HCT116 (cell line): ENCODE data around the gene MRPS27. TPM values are rescaled to one million over a fixed set of nuclear protein-coding genes. Genes with fewer than 3 reads are reported as not detected.

ENCODE experiments used
- ATAC-seq: fragments of 200-7000 bp; cut with Tn5 transposase; 2 replicates; pipeline ENCODE4 v1.9.1; 2020; ENCODE audit warnings: mild to moderate bottlenecking, moderate library complexity
- BruUV-seq: library from RNA; stranded (reverse); fragments of 400-500 nt; replicated peaks from 2 replicates; lab custom pipeline; 2021; lab: Mats Ljungman, UMichigan
- CTCF ChIA-PET: fragments of 300-600 bp; sonication (Branson Sonifier 250); formaldehyde crosslinking; loops from one replicate; lab custom pipeline; 2021; ENCODE audit warnings: antibody characterized with exemption; lab: Charles Lee
- POLR2A ChIA-PET: fragments of 300-600, 350-600 bp; sonication (Branson Sonifier 250); formaldehyde crosslinking; loops from one replicate; lab custom pipeline; 2021; ENCODE audit warnings: antibody characterized with exemption; lab: Charles Lee
- RAD21 ChIA-PET, 2 experiments: fragments of 300-600 bp; sonication (Branson Sonifier 250); formaldehyde crosslinking; loops; one replicate each; lab custom pipeline; 2023; ENCODE audit warnings: low total read pairs in 2 of 2; ENCODE audit not compliant: uncharacterized antibody in 2 of 2, unreplicated experiment in 2 of 2, low non-redundant PET in 1 of 2; lab: Charles Lee
- DNase-seq: peaks from one replicate; pipeline ENCODE4 v3.0.0-alpha.2; 2010; ENCODE audit warnings: low read depth, low spot score
- H2AFZ ChIP-seq: fragments of 200-600 bp; shearing (Covaris generic), sonication (generic); 2 replicates; pipeline ENCODE4 v1.6.1; 2017; ENCODE audit warnings: low read depth, mixed run types, mixed read lengths, antibody characterized with exemption, low read length; ENCODE audit not compliant: poor library complexity, severe bottlenecking
- H3K27ac ChIP-seq: 2 replicates; pipeline ENCODE4 v1.5.1; 2012; ENCODE audit warnings: low read depth, low read length
- H3K27me3 ChIP-seq: fragments of 200-600 bp; sonication (generic); 2 replicates; pipeline ENCODE4 v1.6.1; 2016; ENCODE audit warnings: mixed run types, low read length, mixed read lengths; ENCODE audit not compliant: insufficient read depth
- H3K36me3 ChIP-seq, 2 experiments: fragments of 200-500 bp in 1 of 2; fragments of 200-600 bp in 1 of 2; sonication (Bioruptor generic) in 1 of 2; sonication (generic) in 1 of 2; 2 replicates each; pipeline versions ENCODE4 v1.5.1 to v1.6.1; 2014 to 2016; ENCODE audit warnings: low read length in 2 of 2, inconsistent platforms in 1 of 2, mixed read lengths in 1 of 2, mixed run types in 1 of 2; ENCODE audit not compliant: insufficient read depth in 2 of 2, control insufficient read depth in 1 of 2
- H3K4me1 ChIP-seq, 2 experiments: fragments of 200-600 bp in 1 of 2; sonication (generic) in 1 of 2; 2 replicates each; pipeline versions ENCODE4 v1.5.1 to v1.6.1; 2012 to 2017; ENCODE audit warnings: low read length in 2 of 2, inconsistent platforms in 1 of 2, mild to moderate bottlenecking in 1 of 2, mixed read lengths in 1 of 2, mixed run types in 1 of 2, moderate library complexity in 1 of 2; ENCODE audit not compliant: insufficient read depth in 2 of 2, control insufficient read depth in 1 of 2
- H3K4me2 ChIP-seq: fragments of 200-600 bp; sonication (generic); 2 replicates; pipeline ENCODE4 v1.6.1; 2017; ENCODE audit warnings: mixed run types, low read length, mixed read lengths
- H3K4me3 ChIP-seq, 2 experiments: fragments of 200-600 bp in 1 of 2; sonication (generic) in 1 of 2; replicated peaks in 1 of 2; 2 replicates each; pipeline ENCODE4 v1.5.1; 2011 to 2016; ENCODE audit warnings: low read length in 2 of 2, control low read depth in 1 of 2, low read depth in 1 of 2, mild to moderate bottlenecking in 1 of 2, mixed read lengths in 1 of 2, mixed run types in 1 of 2
- H3K79me2 ChIP-seq: fragments of 200-600 bp; sonication (generic); 2 replicates; pipeline ENCODE4 v1.6.1; 2017; ENCODE audit warnings: mild to moderate bottlenecking, mixed run types, low read length, moderate library complexity, mixed read lengths; ENCODE audit not compliant: insufficient read depth
- H3K9ac ChIP-seq: fragments of 200-600 bp; sonication (generic); 2 replicates; pipeline ENCODE4 v1.6.1; 2016; ENCODE audit warnings: low read length, mixed read lengths
- H3K9me2 ChIP-seq: fragments of 200-600 bp; sonication (generic), shearing (Covaris generic); 2 replicates; pipeline ENCODE4 v1.6.1; 2017; ENCODE audit warnings: mixed run types, mild to moderate bottlenecking, moderate library complexity; ENCODE audit not compliant: insufficient read depth
- H3K9me3 ChIP-seq, 2 experiments: fragments of 200-500 bp in 1 of 2; fragments of 200-600 bp in 1 of 2; sonication (Bioruptor generic) in 1 of 2; sonication (generic) in 1 of 2; 2 replicates each; pipeline ENCODE4 v1.6.1; 2014 to 2017; ENCODE audit warnings: low read length in 2 of 2, mixed read lengths in 2 of 2, inconsistent platforms in 1 of 2, low read depth in 1 of 2, mild to moderate bottlenecking in 1 of 2, mixed run types in 1 of 2, moderate library complexity in 1 of 2; ENCODE audit not compliant: control insufficient read depth in 1 of 2, insufficient read depth in 1 of 2
- H4K20me1 ChIP-seq: fragments of 200-600 bp; sonication (generic), shearing (Covaris generic); 2 replicates; pipeline ENCODE4 v1.6.1; 2017; ENCODE audit warnings: mixed run types, mild to moderate bottlenecking, moderate library complexity; ENCODE audit not compliant: insufficient read depth
- ATF3 ChIP-seq: IDR thresholded peaks from 2 replicates; pipeline ENCODE4 v1.6.1; 2012
- CBX3 ChIP-seq: IDR thresholded peaks from 2 replicates; pipeline ENCODE4 v1.6.1; 2012; ENCODE audit warnings: low read depth
- EGR1 ChIP-seq: IDR thresholded peaks from 2 replicates; pipeline ENCODE4 v1.6.1; 2012; ENCODE audit warnings: low read depth
- EZH2 ChIP-seq: fragments of 200-600 bp; sonication (generic); IDR thresholded peaks from 2 replicates; pipeline ENCODE4 v1.6.1; 2017; ENCODE audit warnings: antibody characterized with exemption, mixed run types
- FOSL1 ChIP-seq: IDR thresholded peaks from 2 replicates; pipeline ENCODE4 v1.6.1; 2012; ENCODE audit warnings: low read depth
- MAX ChIP-seq: IDR thresholded peaks from 2 replicates; pipeline ENCODE4 v1.6.1; 2012
- POLR2A ChIP-seq: IDR thresholded peaks from 2 replicates; pipeline ENCODE4 v1.7.0; 2011; ENCODE audit warnings: borderline replicate concordance; ENCODE audit not compliant: insufficient read depth, insufficient read length; ENCODE audit errors: extremely low read depth
- POLR2AphosphoS5 ChIP-seq: IDR thresholded peaks from 2 replicates; pipeline ENCODE4 v1.6.1; 2011; ENCODE audit warnings: mild to moderate bottlenecking, low read depth, low read length, moderate library complexity
- RAD21 ChIP-seq: IDR thresholded peaks from 2 replicates; pipeline ENCODE4 v1.6.1; 2012; ENCODE audit warnings: low read depth, mild to moderate bottlenecking
- SP1 ChIP-seq: IDR thresholded peaks from 2 replicates; pipeline ENCODE4 v1.6.1; 2012; ENCODE audit warnings: low read depth
- YY1 ChIP-seq: IDR thresholded peaks from 2 replicates; pipeline ENCODE4 v1.6.1; 2011; ENCODE audit warnings: low read length, low read depth, moderate library complexity, mild to moderate bottlenecking; ENCODE audit not compliant: insufficient replicate concordance; ENCODE audit errors: extremely low read depth
- ZBTB33 ChIP-seq: IDR thresholded peaks from 2 replicates; pipeline ENCODE4 v1.6.1; 2011; ENCODE audit warnings: mild to moderate bottlenecking, low read length, moderate library complexity; ENCODE audit not compliant: insufficient replicate concordance; ENCODE audit errors: extremely low read depth
- ZFX ChIP-seq: fragments of 450-650 bp; IDR thresholded peaks from 2 replicates; pipeline ENCODE4 v1.6.1; 2017
- ZNF274 ChIP-seq: fragments of 200-500 bp; sonication (Bioruptor generic); IDR thresholded peaks from 2 replicates; pipeline ENCODE4 v1.6.1; 2014; ENCODE audit warnings: mild to moderate bottlenecking, low read depth, low read length, inconsistent platforms
- intact Hi-C: fragments of 100-400 bp; cut with micrococcal nuclease; formaldehyde crosslinking; loops from 2 replicates; pipeline ENCODE4 v1.10.0; 2022
- total RNA-seq: library from RNA; stranded (reverse); gene quantifications from one replicate; pipeline ENCODE4 v1.2.1, GENCODE V29; 2021; ENCODE audit not compliant: unreplicated experiment
- TF ChIP-seq, protein P1 (sequence below): IDR thresholded peaks from 2 replicates; pipeline ENCODE4 v1.6.1; 2012; ENCODE audit warnings: low read depth

MRPS27 gene
- total RNA-seq, 1 experiment from 2014 or later = 113 TPM

DNA sequence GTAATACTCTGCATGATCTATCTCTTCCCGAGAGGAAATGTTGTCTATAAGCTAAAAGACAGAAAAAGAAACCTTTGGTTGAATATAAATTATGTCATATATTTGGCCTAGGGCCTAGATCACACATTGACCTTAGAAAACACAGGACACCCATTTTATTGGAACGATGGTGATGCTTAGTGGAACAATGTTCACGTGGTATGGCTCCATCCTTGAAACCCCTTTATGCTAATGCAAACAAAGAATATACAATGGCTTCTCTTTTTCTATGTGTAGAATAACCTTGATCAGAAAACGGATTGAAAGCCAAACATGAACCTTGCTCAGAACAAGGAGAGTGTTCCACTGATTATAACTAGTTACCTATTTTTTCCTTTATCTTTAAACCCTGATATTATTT, 24.5 kb downstream of the MRPS27 start:
- POLR2A ChIA-PET = no interaction called here
- H3K4me2 ChIP-seq = no peak overlapping the region
- BruUV-seq = no TSS peak
- ATAC-seq (no peak), DNase-seq (no peak)
- H3K79me2 ChIP-seq = peaks cover 70% of the 10 kb centered on the region
- no peak overlapping the region for H3K4me3 ChIP-seq
- H3K9me3 ChIP-seq = no peaks in the 10 kb centered on the region
- peaks cover 14 to 22% of the 10 kb centered on the region in 2 experiments; a peak in 3 of 4 replicates for H3K36me3 ChIP-seq
- intact Hi-C loops = no loop called here
- no peaks in the 10 kb centered on the region for H3K9me2 ChIP-seq
- RAD21 ChIA-PET = no interaction called here
- H3K27ac ChIP-seq = no peak overlapping the region
- TF ChIP-seq SP1 (no peak), YY1 (no peak), MAX (no peak), ZFX (no peak), POLR2AphosphoS5 (no peak), EZH2 (no peak), CBX3 (no peak), EGR1 (no peak)
- no peak overlapping the region for H3K9ac ChIP-seq
- H2AFZ ChIP-seq = no peak overlapping the region
- H3K27me3 ChIP-seq = no peaks in the 10 kb centered on the region
- CTCF ChIA-PET = no interaction called here
- 0 out of 2 replicates have a peak, but pooled peaks cover 3% of the 10 kb centered on the region for H4K20me1 ChIP-seq
- H3K4me1 ChIP-seq = no peaks in the 10 kb centered on the region

DNA sequence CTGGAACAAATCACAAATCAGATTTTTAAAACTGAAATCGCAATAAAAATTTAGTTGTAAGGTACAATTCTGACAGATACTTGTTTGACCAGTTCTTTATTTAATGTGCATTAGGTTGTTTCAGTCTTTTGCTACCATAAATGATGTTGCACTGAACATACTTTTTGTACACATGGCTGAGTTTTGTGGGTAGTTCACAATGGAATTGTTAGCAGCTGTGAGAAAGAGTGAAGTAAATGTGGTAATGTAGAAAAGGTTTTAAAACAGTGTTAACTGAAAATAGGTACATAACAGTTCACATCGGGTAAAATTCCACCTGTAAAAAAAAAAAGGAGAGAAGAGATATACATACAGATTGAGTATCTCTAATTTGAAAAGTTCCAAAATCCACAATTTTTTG, 25.6 kb downstream of the MRPS27 start:
- H3K4me2 ChIP-seq = no peak overlapping the region
- DNase-seq (no peak), ATAC-seq (no peak)
- H3K79me2 ChIP-seq = peaks cover 67% of the 10 kb centered on the region
- intact Hi-C loops = no loop called here
- peaks cover 14 to 30% of the 10 kb centered on the region in 2 experiments; a peak in 3 of 4 replicates for H3K36me3 ChIP-seq
- H3K27me3 ChIP-seq = no peaks in the 10 kb centered on the region
- no TSS peak for BruUV-seq
- no peak overlapping the region for H3K27ac ChIP-seq
- no peak overlapping the region for H3K9ac ChIP-seq
- H2AFZ ChIP-seq = no peak overlapping the region
- H3K4me3 ChIP-seq = no peak overlapping the region
- ChIA-PET CTCF (no interaction called here), RAD21 (no interaction called here), POLR2A (no interaction called here)
- H3K9me3 ChIP-seq = no peaks in the 10 kb centered on the region
- H4K20me1 ChIP-seq = 0 out of 2 replicates have a peak, but pooled peaks cover 3% of the 10 kb centered on the region
- H3K4me1 ChIP-seq = no peaks in the 10 kb centered on the region
- H3K9me2 ChIP-seq = no peaks in the 10 kb centered on the region
- TF ChIP-seq POLR2A = no peak
- no peak for TF ChIP-seq EGR1
- no peak for TF ChIP-seq MAX
- TF ChIP-seq RAD21 = no peak
- TF ChIP-seq ZBTB33 = no peak
- no peak for TF ChIP-seq FOSL1
- no peak for TF ChIP-seq CBX3
- TF ChIP-seq, protein P1, sequence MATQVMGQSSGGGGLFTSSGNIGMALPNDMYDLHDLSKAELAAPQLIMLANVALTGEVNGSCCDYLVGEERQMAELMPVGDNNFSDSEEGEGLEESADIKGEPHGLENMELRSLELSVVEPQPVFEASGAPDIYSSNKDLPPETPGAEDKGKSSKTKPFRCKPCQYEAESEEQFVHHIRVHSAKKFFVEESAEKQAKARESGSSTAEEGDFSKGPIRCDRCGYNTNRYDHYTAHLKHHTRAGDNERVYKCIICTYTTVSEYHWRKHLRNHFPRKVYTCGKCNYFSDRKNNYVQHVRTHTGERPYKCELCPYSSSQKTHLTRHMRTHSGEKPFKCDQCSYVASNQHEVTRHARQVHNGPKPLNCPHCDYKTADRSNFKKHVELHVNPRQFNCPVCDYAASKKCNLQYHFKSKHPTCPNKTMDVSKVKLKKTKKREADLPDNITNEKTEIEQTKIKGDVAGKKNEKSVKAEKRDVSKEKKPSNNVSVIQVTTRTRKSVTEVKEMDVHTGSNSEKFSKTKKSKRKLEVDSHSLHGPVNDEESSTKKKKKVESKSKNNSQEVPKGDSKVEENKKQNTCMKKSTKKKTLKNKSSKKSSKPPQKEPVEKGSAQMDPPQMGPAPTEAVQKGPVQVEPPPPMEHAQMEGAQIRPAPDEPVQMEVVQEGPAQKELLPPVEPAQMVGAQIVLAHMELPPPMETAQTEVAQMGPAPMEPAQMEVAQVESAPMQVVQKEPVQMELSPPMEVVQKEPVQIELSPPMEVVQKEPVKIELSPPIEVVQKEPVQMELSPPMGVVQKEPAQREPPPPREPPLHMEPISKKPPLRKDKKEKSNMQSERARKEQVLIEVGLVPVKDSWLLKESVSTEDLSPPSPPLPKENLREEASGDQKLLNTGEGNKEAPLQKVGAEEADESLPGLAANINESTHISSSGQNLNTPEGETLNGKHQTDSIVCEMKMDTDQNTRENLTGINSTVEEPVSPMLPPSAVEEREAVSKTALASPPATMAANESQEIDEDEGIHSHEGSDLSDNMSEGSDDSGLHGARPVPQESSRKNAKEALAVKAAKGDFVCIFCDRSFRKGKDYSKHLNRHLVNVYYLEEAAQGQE = no peak
- TF ChIP-seq ATF3 = no peak
- TF ChIP-seq ZNF274 = no peak
